NCI-H1436 (cell line): Measurements from ENCODE around the gene OR4D1.

Source experiments
- DNase-seq: peaks from one replicate; lab custom pipeline; 2025; lab: John Stamatoyannopoulos, UW

OR4D1 gene

DNA sequence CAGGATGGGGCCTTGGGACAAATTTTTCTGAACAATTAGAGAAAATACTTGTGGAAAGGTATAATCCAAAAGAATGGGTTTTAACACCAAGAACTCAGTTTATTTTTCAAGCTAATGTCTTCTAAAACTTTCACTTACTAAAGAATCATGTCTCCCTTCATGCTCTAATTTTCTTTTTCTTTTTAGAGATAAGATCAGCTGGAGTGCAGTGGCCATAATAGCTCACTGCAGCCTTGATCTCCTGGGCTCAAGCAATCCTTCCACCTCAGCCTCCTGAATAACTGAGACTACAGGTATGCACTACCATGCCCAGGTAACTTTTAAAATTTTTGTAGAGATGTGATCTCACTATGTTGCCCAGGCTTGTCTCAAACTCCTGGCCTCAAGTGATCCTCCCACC lies 5.5 kb downstream of the OR4D1 start:
- DNase-seq = no peak

DNA sequence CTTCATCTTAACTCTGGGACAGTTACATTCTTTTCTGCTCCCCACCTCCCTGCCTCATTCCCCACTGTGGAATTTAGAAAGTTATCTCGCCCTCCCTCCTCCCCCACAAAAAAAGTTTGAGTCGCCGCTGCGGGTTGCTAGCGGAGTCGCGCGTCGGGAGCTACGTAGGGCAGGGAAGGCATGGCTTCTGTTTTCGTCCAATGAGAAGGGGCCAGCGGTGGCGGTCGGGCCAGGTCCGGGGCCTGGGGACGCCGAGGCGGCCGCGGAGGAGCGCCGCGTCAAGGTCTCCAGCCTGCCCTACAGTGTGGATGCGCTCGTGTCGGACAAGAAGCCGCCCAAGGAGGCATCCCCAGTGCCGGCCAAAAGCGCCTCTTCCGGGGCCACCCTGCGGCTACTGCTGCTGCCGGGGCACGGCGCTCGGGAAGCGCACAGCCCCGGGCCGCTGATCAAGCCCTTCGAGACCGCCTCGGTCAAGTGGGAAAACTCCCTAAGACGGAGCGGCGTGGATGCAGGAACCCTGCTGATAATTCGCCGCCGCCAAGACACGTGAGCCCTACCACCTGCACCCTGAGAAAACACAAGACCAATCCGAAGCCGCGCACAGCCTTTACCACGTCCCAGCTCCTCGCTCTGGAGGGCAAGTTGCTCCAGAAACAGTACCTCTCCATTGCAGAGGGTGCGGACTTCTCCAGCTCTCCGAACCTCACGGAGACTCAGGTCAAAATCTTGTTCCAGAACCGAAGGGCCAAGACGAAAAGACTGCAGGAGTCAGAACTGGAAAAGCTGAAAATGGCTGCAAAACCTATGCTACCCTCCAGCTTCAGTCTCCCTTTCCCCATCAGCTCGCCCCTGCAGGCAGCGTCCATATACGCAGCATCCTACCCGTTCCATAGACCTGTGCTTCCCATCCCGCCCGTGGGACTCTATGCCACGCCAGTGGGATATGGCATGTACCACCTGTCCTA lies 8.9 kb downstream of the OR4D1 start:
- DNase-seq = peak; percentile 25

GRCh38 chr17:58158181-58158580 lies 10.0 kb downstream of the OR4D1 start:
- no peak for DNase-seq

DNA sequence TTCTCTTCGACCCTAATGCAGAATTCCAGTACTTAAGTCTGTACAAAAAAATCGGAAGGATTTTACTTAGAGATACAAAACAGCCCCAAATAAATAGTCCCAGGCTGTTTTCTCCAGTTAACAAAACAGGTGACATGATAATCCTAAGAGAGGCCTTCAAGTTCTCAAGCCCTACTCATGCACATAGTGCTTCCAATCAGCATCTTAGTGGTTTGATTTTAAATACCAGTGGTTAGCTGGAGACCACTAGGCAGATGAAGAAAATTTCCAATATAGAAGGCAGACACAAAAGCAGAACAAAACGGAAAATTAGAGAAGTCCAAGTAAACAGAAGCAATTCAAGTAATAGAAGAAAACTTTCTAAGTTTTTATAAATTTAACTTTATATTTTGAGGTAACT lies 13.4 kb downstream of the OR4D1 start:
- DNase-seq = no peak

DNA sequence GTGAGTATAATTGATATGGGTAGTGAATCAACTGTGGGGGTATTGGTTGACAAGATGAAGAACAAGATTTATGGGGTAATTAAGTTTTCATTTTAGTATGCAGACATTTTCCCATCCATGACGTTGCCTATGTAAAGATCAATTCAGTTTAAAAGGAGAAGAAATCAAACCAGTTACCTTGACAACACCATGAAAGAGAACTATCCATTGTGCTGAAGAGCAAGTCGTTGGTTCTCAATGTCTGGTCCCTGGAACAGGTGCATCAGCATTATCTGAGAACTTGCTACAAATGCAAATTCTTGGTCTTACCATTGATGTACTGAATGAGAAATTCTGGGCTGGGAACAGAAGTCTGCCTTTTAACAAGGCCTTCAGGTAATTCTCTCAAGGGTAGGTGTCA lies 17.8 kb downstream of the OR4D1 start:
- no peak for DNase-seq

DNA sequence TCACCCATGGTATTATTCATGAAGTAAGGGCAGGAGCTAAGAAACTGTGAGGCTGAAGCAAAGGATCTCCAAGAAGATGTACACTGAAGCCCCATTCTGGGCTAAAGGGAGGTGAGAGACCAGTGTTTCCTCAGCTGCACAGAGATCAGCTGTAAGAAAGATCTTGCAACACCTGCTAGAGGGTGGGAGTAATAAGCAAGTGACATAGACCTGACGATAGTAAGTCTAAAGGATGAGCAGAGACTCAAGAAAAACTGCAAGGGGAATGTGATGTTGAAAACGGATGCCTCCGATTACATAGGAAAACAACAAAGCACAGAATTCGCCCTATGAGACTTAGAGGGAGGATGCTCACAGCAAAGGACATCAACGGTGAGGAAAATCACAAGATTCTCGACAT lies 18.5 kb downstream of the OR4D1 start, which contains the start of gene OR4D2:
TSS of gene OR4D2 (plus strand) at position 301 of the 400 bp plus-strand sequence. CDS start 2,674 bp downstream, outside the sequence.
- DNase-seq = no peak

GRCh38 chr17:58170622-58171021 lies 22.4 kb downstream of the OR4D1 start:
- DNase-seq = no peak

DNA sequence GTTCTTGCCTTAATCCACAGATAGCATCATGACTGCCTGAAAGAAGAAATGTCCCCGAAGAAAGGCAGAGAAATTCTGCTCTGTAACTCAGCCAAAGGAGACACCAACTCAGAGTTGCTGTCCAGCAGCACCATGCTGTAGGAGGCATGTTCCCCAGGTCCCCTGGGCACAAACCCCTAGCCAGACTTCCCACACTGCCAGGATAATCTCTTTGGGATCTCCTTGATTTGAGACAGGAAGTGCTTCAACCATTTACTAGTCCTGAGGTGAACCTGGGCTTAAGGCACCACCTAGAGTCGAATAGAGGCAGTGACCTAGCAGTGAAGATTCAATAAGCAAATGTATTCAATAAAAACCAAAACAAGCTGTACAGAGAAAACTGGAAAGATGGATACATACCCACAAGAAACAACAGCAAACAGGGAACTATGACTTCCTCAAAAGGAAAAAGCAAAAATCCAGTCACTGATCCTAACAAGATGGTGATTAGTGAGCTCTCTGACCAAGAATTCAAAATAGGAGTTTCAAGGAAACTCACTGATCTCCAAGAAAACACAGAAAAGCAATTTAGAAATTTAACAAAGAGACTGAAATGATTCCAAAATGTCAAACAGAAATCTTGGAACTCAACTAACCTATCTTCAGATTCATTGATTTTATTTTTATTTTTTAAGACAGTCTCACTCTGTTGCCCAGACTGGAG lies 24.3 kb downstream of the OR4D1 start:
- DNase-seq = peak; percentile 26

DNA sequence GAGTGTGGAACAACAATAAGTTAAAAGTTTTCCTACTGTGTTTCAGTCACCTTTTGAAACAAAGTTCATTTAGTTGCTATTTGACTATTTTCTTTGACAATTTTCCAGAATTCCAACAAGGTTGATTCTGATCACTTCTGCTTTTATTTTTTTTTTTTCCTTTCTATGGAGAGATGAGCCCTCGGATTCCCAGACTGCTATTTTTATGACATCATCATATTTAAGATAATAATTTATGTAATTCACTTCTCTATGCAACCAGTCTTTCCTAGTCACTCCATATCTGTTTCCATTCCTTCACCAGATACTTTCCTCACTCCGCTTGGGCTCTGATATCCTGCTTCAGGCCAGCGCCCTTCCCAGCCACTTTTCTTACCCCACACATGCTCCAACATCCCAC lies 26.7 kb downstream of the OR4D1 start:
- no peak for DNase-seq

DNA sequence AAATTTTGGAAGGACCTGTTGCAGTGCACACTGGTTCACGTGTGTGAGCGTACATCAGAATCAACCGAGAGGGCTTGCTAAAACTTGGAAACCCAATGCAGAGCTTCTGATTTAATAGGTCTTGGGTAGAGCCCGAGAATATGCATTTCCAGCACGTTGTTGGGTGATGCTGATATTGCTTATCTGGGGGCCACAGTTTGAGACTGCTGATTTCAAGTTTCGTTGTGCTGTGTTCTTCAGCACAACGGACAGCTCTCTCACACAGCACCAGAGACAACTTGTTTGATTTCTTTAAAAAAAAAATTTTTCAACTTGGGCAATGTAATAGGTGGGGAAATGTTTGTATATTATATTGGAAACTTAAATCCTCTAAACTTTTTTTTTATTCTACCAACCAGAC lies 28.0 kb downstream of the OR4D1 start:
- DNase-seq = no peak

- no peak for DNase-seq
Observed at GRCh38 chr17:58181796-58182195, 33.6 kb downstream of the OR4D1 start.

- DNase-seq = no peak
Observed at GRCh38 chr17:58183514-58183913, 35.3 kb downstream of the OR4D1 start.

GRCh38 chr17:58184308-58184985 lies 36.3 kb downstream of the OR4D1 start:
- no peak for DNase-seq

- DNase-seq = no peak
Observed at GRCh38 chr17:58184986-58185761, 37.0 kb downstream of the OR4D1 start.

- no peak for DNase-seq
Observed at GRCh38 chr17:58186591-58186990, 38.4 kb downstream of the OR4D1 start.

DNA sequence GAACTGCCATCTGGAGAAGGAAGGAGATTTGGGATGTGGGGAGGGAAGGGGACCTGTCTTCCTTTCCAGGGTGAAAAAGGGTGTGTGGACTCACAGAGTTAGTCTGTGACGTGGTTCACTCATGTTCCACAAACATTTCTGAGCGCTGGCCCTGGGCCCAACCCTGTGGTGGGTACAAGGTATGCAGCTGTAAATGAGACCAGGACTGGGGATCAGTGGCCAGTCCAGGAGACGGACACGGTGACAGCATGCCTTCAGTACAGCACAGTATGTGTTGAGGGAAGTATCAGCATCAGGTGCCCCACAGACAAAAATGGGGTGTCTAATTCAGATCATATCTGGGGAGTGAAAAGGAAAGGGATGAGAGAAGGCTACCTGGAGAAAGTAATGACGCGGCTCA lies 38.9 kb downstream of the OR4D1 start:
- DNase-seq = no peak

- no peak for DNase-seq
Observed at GRCh38 chr17:58187675-58188074, 39.5 kb downstream of the OR4D1 start.

- DNase-seq = peak; percentile 39
Observed at GRCh38 chr17:58189436-58190146, 41.4 kb downstream of the OR4D1 start.

- no peak for DNase-seq
Observed at GRCh38 chr17:58191241-58191896, 43.2 kb downstream of the OR4D1 start.

DNA sequence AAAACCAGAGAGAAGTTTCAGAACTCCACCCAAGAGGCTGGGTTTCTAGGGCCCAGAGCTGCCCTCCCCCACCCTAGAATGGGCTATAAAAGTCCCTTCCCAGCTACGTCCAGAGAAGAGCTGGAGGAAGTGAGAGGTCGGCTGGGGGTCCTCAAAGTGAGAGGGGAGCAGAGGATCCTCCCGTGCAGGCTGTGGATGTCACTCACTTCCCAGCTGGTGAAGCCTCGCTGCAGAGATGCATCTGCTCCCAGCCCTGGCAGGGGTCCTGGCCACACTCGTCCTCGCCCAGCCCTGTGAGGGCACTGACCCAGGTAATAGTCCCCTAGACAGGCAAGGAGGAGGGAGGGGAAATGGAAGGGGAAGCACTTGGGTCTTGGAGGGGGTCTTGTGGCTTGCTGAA lies 44.4 kb downstream of the OR4D1 start, which contains the start of gene EPX:
TSS of gene EPX (plus strand) at position 115 of the 400 bp plus-strand sequence. CDS start at position 236, 121 bp downstream.
- DNase-seq = no peak
